Fibroblast of upper back skin (primary cell): Measurements from ENCODE around the gene NUTM1.
"Not testable (repeated sequence)": the region's sequence is repeated elsewhere in the genome, so short reads cannot be mapped to it uniquely, and the experiment has no call there.

ENCODE experiments used
- DNase-seq: peaks from one replicate; pipeline ENCODE4 v3.0.0-alpha.2; 2013

NUTM1 gene

DNA sequence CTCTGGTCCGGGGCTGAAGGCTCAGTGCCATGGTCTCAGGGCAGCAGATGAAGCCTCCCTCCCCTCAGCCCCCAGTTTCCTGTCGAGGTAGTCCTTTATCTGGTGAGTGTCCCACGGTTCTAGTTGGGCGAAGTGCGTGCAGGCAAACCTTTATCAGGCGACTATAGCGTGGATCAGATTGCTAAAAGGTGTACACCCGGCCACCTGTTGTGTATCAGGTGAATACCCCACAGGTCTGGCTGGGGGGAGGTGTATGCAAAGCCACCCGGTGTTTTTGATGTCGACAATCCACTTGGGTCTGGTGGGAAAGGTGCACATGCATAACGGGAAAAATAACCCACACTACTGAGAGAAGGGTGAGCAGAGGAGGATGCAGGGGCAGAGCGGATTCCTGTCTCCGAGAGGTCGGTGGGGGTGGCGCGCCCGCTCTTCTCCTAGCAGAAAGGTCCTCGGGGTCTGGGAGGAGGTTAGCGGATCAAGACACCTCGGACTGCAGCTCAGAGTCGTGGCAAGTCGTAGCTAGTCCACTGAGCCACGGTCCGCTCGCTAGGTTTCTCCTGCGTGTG, 6.0 kb upstream of the NUTM1 start:
- no peak for DNase-seq

DNA sequence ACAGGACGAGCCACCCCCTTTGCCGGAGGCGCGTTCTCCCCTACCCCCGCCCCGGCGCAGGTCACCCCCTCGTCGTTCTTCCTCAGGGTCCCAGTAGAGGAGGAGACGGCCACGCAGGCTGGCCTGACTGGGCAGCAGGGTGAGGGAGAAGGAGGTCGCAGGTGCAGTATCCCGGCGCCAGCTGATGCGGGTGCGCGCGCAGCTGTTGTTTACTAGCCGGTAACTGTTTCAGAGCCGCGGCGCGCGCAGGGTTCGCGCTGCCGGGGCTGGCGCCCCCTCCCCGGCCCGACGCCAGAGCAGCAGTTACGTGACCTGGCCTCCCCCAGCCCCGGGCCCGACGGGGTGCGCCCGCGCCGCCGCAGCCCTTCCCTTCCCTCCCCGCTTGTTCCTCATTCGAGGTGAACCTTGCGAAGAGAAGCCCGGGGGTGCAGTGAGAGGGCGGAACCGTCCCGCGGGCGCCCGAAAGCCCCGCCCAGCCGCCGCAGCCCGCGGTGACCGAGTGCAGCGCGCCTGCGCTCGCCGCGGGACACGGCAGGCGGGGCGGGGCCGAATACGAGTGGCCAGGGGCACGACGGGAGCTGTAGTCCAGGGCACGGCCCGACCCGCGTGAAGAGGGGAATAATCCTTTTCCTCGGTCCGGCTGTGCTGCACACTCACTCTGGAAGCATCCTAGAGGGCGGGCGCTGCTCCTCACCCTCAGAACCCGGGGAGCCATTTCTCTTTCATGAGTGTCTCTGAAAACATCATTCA, 5.4 kb upstream of the NUTM1 start, which contains the start of gene SLC12A6:
Gene SLC12A6 (minus strand): TSS at position 225 of the 750 bp plus-strand sequence. CDS start 1,101 bp downstream, outside the sequence.
- peak; percentile 93 for DNase-seq

DNA sequence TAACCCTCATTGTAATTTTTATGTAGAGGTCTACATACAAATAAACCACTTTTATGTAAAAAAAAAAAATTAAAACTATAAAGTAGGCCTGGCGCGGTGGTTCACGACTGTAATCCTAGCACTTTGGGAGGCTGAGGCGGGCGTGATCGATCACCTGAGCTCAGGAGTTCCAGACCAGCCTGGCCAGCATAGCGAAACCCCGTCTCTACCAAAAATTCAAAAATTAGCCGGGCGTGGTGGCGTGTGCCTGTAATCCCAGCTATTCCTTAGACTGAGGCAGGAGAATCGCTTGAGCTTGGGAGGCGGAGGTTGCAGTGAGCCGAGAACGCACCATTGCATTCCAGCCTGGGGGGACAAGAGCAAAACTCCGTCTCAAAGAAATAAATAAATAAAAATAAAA, 4.8 kb upstream of the NUTM1 start:
- DNase-seq: no peak

DNA sequence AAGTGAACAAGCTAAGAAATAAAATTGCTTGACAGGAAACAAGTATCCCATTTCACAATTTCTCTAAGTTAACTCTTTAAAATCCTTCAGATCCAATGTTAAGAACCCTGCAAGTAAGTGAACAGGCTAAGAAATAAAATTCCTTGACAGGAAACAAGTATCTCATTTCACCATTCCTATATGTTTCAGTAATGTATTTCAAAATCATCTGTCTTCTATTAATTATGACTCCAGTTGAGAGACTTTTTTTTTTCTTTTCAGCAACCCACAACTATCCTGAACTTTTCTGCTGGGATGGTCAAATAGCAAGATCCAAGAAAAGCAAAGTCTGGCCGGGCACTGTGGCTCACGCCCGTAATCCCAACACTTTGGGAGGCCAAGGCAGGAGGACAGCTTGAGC, 3.2 kb upstream of the NUTM1 start:
- peak; percentile 31 for DNase-seq

DNA sequence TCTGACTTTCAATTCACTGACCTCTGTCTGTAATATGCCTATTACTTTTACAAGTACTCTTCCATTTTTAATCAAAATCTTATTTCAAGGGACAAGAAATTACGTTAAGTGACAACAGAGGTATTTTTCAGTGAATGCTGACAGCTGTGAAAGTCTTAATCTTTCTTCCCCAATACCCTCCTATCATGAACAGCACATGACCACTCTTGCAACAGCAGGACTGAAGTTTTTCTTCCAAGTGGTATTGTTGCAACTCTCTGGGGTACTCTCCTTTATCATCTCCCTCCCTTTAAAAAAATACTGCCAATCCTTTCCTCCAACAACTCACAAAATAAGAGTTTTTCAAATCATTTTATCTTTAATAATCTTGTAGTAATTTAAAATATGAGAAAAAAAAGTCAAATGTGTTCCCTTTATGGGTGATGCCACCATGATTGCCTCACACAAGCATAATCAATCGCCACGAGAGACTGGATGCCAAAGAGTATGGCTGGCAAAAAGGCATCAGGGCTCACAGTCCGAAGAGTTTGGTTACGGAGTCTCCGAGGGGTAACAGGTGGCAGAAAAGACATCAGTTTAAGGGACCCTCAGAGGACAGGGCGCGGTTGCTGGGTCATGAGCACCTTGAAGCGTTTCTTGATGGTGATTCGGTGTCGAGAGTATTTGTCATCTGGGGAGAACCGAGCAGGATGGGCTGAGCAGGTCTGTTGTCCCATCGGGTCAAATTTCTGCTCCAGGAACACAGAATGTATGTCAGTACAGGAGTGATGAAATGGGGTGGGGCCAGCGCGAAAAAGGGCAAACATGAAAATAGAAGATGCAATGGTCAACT, 1.5 kb upstream of the NUTM1 start:
- DNase-seq: no peak

DNA sequence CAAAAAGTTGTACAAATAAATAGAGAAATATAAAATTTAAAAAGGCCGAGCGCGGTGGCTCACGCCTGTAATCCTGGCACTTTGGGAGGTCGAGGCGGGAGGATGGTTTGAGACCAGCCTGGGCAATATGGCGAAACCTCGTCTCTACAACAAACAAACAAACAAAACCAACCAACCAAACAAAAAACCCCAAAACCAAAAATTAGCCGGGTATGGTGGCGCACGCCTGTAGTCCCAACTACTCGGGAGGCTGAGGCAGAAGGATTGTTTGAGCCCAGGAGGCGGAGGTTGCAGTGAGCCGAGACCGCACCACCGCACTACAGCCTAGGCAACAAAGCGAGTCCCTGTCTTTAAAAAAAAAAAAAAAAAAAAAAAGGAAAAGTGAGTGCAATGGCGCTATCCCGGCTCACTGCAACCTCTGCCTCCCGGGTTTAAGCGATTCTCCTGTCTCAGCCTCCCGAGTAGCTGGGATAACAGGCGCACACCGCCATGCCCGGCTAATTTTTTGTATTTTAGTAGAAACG, 840 bp upstream of the NUTM1 start:
- DNase-seq: not testable (repeated sequence)

DNA sequence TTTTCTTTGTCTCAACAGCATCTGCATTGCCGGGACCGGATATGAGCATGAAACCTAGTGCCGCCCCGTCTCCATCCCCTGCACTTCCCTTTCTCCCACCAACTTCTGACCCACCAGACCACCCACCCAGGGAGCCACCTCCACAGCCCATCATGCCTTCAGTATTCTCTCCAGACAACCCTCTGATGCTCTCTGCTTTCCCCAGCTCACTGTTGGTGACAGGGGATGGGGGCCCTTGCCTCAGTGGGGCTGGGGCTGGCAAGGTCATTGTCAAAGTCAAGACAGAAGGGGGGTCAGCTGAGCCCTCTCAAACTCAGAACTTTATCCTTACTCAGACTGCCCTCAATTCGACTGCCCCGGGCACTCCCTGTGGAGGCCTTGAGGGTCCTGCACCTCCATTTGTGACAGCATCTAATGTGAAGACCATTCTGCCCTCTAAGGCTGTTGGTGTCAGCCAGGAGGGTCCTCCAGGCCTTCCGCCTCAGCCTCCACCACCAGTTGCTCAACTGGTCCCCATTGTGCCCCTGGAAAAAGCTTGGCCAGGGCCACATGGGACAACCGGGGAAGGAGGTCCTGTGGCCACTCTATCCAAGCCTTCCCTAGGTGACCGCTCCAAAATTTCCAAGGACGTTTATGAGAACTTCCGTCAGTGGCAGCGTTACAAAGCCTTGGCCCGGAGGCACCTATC, 5.0 kb downstream of the NUTM1 start:
- no peak for DNase-seq

DNA sequence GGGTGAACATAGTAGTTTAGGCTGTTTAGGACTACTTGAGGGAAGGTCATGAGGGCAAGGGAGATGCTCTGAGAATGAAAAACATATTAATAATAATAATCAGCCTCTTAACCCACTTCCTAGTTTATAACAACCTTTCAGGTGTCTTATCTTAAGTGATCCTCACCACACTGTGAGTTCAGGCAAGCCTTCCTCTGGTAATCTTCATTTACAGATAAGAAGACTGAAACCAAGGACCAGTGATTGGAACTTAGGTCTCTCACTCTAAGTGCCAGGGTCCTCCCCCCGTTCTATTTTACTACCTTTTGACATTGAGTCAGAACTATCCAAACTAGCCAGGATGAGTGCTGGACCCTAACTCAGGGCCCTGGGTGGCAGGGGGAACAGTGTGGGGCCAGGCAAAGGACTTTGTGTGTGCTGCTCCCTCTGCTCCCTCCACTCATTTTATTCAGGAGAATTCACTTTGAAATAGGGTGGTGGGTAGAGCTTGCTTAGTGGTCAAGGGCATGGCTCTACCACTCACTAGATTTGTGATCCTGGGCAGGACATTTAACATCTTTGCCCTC, 5.7 kb downstream of the NUTM1 start:
- DNase-seq: no peak

DNA sequence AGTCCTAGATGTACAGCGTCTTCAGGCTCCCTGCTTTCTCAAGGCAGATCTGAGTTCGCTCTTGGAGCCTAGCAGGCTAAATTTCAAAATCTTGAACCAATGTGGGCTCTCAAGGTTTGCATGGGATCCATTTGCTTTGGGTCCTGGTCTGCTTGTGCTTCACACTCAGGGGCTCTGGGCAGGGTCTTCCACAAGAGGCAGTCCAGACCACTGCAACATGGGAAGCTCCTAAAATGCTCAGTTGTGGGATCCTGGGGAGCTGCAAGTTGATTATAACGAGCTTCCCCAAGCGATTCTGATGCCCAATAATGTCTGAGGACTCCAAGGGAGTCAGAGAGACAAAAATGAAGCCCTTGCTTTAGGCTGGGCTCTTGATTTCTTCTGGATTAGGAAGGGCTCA, 6.7 kb downstream of the NUTM1 start:
- DNase-seq: no peak

DNA sequence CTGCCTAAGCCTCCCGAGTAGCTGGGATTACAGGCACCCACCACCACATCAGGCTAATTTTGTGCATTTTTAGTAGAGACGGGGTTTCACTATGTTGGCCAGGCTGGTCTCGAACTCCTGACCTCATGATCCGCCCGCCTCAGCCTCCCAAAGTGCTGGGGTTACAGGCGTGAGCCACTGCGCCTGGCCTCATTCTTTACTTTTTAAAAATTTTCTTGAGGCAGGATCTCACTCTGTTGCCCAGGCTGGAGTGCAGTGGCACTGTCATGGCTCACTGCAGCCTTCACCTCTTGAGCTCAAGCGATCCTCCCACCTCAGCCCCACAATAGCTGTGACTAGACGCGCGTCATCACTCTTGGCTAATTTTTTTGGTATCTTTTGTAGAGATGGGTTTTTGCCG, 9.9 kb downstream of the NUTM1 start:
- DNase-seq: not testable (repeated sequence)

DNA sequence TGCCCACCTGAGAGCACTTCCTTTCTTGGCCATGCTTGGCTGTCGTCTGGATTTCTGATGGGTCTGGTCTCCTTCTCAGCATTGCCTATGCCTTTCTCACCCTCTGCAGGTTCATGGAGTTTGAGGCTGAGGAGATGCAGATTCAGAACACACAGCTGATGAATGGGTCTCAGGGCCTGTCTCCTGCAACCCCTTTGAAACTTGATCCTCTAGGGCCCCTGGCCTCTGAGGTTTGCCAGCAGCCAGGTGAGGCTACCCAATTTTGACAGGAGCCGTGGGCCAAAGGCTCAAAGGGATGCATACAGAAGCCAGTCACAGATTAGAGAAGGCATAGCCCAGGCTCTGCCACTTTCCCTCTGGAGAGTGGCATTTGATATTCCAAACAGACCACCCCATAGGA, 10.5 kb downstream of the NUTM1 start:
- no peak for DNase-seq

DNA sequence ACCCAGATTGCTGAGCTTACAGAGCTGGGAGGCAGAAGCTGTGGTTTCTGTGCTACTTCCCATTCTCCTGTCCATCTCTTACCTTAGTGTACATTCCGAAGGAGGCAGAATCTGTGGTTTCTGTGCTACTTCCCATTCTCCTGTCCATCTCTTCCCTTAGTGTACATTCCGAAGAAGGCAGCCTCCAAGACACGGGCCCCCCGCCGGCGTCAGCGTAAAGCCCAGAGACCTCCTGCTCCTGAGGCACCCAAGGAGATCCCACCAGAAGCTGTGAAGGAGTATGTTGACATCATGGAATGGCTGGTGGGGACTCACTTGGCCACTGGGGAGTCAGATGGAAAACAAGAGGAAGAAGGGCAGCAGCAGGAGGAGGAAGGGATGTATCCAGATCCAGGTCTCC, 11.2 kb downstream of the NUTM1 start:
- no peak for DNase-seq

DNA sequence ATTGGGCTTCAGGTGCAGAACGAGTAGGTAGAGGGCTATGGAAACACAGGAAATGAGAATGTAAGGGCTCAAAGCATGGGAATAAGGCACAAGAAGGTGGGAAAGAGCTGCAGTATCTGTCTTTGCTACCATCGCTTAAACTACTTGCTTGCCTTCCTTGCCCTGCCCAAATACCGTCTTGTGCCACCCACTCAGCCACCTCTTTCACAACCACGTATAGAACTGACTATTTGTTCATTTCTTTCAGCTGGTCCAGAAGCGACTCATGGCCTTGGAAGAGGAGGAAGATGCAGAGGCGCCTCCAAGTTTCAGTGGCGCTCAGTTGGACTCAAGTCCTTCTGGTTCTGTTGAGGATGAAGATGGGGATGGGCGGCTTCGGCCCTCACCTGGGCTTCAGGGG, 12.1 kb downstream of the NUTM1 start:
- no peak for DNase-seq

DNA sequence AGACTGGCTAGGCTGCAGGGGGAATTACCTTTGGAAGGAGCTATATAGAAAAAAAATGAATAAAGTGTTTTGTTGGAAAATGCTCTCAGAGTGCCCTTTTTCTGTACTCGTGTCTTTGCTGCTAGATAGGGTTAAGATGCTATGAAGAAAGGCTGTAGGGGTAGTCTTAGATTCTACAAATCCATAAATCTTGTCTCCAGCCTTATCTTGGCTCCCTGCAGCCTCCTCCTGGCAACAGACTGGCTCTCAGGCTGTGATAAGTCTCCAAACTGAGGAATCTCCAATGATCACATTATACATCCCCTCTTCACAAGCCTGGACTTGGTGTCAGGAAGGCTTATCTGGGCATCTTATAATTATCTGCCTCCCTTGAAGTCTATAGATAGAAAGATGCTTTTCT, 14.5 kb downstream of the NUTM1 start:
- DNase-seq: no peak

DNA sequence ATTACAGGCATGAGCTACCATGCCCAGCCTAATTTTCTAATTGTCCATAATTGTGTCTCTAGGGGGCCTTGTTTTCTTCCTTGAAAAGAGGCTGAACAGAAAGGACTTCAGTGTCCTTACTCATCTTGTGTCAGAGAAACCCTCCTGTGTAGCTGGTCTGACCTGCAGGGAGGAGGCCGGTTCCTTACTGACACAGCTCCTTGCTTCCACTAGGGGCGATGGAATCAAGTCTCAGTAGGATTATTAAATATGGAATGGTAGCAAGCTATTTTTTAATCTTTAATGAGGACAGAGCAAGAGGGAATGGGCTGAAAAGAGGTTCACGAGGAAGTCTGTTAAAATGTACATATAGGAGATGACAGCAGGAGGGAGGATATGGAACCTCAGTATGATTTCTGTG, 15.3 kb downstream of the NUTM1 start:
- DNase-seq: no peak

DNA sequence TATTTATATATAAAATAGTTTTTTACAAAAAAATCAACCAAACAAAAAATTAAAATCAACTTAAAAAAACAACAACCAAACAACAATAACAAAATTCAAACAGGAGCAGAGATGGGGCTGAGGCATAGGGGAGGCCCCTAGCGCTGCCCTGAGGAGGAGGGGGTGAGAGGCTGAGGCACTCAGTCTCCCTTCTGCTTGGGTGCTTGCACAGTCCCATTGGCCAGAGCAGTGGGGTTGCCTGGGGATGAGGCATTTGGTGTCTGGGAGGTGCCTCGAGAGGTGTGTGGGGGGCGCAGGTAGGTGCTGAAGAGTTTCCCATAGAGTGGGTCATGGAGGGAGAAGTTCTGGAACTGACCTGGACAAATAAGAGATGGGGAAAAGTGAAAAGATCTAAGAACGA, 15.8 kb downstream of the NUTM1 start:
- DNase-seq: no peak

DNA sequence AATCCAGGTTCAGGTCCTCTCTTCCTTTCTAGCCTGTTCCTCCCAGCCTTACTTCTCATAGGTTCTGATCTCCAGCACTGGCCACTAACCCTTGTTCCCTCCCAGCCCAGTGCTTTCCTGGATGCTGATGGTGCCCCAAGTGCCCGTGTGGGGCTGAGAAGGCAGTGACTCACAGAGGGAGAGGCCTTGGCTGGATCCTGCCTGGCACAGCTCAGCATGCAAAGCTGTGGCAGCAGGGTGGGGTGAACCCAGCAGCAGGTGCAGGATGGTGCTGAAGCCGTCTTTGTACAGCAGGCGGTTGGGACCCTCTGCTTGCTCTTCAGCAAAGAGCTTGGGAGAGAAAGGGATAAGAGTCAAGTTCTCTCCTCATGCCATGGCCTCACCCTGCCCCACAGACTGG, 16.3 kb downstream of the NUTM1 start:
- DNase-seq: no peak

DNA sequence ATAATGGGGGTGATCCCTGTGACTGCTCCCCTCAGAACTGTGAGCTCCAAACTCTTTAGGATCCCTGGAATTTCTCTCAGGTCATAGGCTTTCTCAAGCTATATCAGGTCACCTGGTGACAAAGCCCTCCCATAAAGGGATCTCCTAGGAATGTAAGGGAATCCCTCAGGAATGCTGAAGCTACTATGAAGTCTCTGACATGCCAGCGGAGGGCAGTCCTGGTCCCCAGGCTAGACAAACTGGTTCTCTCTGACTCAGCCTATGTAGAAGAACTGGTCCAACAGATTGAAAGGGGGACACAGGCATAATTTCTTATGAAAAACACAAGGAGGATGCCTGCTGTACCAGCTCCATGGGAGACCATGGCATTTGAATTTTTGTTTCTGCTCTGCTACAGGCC, 17.2 kb downstream of the NUTM1 start:
- no peak for DNase-seq

DNA sequence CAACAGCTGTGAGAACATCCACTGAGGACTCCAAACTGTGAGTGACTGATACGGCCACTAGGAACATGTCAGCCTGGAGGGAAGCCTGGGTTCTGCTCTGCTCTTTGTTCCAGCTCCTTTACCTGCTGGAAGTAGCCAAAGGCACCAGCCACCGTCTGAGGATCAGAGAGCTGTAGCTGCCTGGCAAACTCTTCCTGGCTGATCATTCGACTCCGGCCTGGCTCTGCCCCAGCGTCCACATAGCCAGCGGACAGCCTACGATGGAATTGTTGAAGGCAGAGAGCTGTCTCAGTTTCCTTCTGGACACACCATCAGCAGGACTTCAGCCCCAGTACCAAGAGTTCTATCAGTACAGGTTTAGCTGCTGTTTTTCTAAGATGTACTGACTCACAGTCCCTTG, 18.2 kb downstream of the NUTM1 start:
- no peak for DNase-seq

DNA sequence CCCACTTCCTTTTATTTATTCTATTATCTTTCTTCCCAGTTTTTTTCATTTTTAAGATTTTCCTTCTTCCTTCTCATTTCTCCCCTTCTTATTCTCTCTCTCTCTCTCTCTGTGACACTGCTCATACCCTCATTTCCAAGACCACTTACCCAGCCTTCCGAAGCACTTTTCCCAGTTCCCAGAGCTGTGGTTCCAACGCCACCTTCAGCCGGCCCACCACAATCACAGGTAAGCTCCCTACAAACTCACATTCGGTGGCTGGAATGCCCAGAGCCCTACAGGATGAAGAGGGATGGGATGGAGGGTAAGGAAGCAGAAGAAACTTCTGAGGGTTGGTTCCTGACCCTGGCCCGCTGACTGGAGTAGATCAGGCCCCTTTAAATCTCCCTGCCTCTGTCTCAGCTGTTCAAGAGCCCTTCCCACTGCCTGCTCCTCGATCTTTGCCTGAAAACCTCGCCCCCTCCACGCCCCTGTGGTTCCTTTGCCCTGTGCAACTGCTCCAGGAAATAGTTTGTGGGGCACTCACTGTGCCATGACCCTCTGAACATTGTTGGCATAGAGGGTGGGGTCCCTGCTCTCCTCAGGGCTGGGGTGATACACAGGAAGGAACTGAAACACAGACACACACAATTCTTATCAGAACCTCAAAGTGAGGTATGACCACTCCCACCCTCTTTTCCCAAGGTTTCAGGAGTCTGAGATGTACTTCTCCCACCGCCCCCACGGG, 19.1 kb downstream of the NUTM1 start:
- DNase-seq: no peak

DNA sequence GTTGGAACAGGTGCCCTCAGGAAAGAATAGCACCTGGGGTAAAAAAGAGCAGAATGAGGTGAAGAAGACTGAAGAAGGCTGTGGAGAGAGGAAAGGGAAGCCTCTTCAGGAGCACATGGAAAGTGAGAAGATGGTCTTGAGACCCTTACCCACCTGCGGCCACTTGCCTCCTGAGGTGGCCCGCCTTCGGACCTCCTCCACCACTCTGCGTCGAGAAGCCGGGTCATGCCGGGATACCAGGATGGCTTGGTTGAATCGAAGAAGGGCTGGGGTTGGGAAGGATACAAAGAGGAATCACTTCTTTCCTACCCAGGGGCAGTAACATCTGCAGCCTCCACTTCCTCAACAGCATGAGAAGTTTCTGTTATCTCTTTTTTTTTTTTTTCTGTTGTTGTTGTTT, 20.9 kb downstream of the NUTM1 start:
- DNase-seq: no peak
